AG10803 (cell line): ENCODE data around the gene DPP6.

Experiments
- DNase-seq: peaks from one replicate; pipeline ENCODE4 v3.0.0; 2010; ENCODE audit warnings: low read depth
- H3K4me3 ChIP-seq: 2 replicates; pipeline ENCODE4 v1.5.1; 2011; ENCODE audit warnings: mild to moderate bottlenecking, low read length, control low read depth
- CTCF ChIP-seq: conservative IDR thresholded peaks from 2 replicates; pipeline ENCODE4 v1.5.1; 2011; ENCODE audit warnings: mild to moderate bottlenecking, low read length, control low read depth, inconsistent platforms

The DPP6 gene

GRCh38 chr7:154330318-154330717 is 278.1 kb downstream of the DPP6 start:
- DNase-seq, result no peak
- no peak overlapping the region for H3K4me3 ChIP-seq
- no peak for TF ChIP-seq CTCF

- TF ChIP-seq CTCF, result no peak
- DNase-seq, result no peak
- H3K4me3 ChIP-seq, result no peak overlapping the region
These were observed 280.8 kb downstream of the DPP6 start for GRCh38 chr7:154332811-154333580.

- no peak for DNase-seq
- TF ChIP-seq CTCF, result no peak
- no peak overlapping the region for H3K4me3 ChIP-seq
These were observed 284.1 kb downstream of the DPP6 start for GRCh38 chr7:154336295-154336694.

GRCh38 chr7:154338701-154339506 is 286.7 kb downstream of the DPP6 start:
- TF ChIP-seq CTCF, result no peak
- DNase-seq, result no peak
- no peak overlapping the region for H3K4me3 ChIP-seq

- no peak overlapping the region for H3K4me3 ChIP-seq
- no peak for TF ChIP-seq CTCF
- DNase-seq, result no peak
These were observed 290.9 kb downstream of the DPP6 start for GRCh38 chr7:154342971-154343633.

- H3K4me3 ChIP-seq, result no peak overlapping the region
- no peak for TF ChIP-seq CTCF
These were observed 291.7 kb downstream of the DPP6 start for GRCh38 chr7:154343778-154344412.

More at GRCh38 chr7:154343778-154344412, 291.7 kb downstream of the DPP6 start:
- DNase-seq, result no peak
